ENCODE data around the gene CTDSPL. TPM values are rescaled to one million over a fixed set of nuclear protein-coding genes. Genes with fewer than 3 reads are reported as not detected.
A peak's percentile ranks its signal among the peaks of the same experiment; 100 is the strongest.

CTDSPL gene
- total RNA-seq, 1 experiment from 2014 or later = 81.9 TPM

DNA sequence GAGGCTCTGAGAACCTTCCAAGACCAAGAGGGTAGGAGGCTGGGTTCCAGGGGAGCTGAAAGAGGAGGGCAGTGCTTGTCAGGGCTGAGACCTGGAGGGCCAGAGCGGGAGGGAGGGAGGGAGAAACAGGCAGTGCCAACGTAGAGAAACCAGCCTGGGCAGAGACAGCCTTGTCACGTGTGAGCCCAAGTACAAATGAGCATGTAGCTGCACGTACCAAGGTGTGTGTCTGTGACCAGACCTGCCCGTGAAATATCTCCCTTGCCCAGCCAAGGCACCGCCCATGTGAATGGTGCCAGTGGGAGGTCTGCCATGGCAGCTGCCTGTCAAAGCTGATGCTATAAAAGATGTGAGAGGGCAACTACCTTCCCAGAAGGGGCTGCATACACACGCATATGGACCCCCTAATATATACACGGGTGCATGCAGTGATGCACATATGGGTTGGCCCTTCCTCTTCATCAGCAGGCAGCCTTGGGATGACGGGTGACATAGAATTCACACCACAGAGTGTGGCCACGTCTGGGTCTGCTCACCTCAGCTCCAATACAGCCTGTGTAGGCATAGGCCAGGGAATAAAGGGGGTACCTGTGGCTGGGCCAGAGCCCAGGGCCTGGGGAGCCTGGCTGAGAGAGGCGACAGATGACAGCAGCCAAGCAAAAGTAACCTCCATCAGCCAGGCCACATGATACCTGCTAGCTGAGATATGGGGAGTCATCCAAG is 7.8 kb upstream of the CTDSPL start:
- DNase-seq = no peak
- intact Hi-C loops (cut with micrococcal nuclease; ENCODE audit: unreplicated experiment) = no loop called here
- H3K4me3 Mint-ChIP-seq (ENCODE audit: low read depth, unreplicated experiment) = no peak overlapping the region
- BruUV-seq (replicated peaks) = no TSS peak
- H3K27me3 Mint-ChIP-seq (ENCODE audit: unreplicated experiment) = no peaks in the 10 kb centered on the region
- no peak overlapping the region for H3K27ac Mint-ChIP-seq (ENCODE audit: unreplicated experiment)
- CTCF ChIA-PET = interaction anchor here (0.7 to 2.8 kb wide), 5 partner anchors 111 to 143 kb away, joined by 5 to 35 read pairs (median 12); no protein-coding TSS in a partner anchor
- no peaks in the 10 kb centered on the region for H3K36me3 Mint-ChIP-seq (ENCODE audit: insufficient read depth, unreplicated experiment)
- TF ChIP-seq, protein P1, sequence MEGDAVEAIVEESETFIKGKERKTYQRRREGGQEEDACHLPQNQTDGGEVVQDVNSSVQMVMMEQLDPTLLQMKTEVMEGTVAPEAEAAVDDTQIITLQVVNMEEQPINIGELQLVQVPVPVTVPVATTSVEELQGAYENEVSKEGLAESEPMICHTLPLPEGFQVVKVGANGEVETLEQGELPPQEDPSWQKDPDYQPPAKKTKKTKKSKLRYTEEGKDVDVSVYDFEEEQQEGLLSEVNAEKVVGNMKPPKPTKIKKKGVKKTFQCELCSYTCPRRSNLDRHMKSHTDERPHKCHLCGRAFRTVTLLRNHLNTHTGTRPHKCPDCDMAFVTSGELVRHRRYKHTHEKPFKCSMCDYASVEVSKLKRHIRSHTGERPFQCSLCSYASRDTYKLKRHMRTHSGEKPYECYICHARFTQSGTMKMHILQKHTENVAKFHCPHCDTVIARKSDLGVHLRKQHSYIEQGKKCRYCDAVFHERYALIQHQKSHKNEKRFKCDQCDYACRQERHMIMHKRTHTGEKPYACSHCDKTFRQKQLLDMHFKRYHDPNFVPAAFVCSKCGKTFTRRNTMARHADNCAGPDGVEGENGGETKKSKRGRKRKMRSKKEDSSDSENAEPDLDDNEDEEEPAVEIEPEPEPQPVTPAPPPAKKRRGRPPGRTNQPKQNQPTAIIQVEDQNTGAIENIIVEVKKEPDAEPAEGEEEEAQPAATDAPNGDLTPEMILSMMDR (IDR thresholded peaks at IDR 0.05; ENCODE audit: unreplicated experiment) = no peak
- peaks cover 28% of the 10 kb centered on the region for H3K4me1 Mint-ChIP-seq (ENCODE audit: low read depth, unreplicated experiment)
- no peaks in the 10 kb centered on the region for H3K9me3 Mint-ChIP-seq (ENCODE audit: low read depth, unreplicated experiment)

DNA sequence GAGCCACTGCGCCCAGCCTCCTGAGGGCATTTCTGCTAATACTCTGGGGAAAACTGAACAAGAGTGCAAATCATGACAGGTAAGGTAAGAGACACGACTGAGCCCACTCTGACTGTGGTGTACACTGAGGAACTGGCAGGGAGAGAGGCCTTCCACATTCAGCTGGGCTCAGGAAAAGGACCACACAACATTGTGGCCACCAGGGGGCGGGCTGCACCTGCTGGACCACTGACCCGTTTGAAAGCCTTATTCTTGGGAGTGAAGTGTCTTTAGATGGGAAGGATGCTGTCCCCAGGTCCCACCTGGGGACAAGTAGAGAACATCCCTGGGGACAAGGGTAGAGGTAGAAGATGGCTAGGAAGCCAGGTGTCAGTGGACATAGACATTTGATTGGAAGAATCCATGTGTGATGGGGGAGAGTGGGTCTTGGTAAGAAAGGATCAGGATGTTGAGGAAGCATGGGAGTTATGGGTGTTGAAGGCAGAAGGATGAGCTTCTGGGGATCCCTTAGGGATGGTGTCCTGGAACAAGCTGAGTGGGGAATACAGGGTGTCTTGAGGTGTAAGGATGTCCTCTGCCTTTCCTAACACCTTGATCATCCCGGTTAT is 6.2 kb upstream of the CTDSPL start:
- no peak overlapping the region for H3K27ac Mint-ChIP-seq (ENCODE audit: unreplicated experiment)
- no peaks in the 10 kb centered on the region for H3K9me3 Mint-ChIP-seq (ENCODE audit: low read depth, unreplicated experiment)

DNA sequence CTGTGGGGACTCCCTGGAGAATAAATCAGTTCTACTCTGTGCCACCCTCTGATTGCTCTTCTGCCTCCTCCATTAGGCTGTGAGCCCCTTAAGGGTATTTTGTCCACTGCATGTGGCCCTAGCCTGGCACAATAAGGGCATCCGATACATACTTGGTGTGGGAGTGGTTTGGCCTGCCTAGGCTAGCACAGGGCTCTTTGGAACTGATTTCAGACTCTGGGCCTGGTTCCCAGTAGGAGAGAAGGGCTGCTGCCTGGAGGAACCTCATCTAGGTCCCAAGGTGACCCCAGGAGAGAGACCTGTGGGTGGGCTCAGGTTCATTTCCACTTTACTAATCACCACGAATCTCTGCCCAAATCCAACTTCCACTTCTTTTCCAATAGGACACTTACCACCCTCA is 5.3 kb upstream of the CTDSPL start:
- TF ChIP-seq, protein P1 (IDR thresholded peaks at IDR 0.05; ENCODE audit: unreplicated experiment) = no peak
- Mint-ChIP-seq H3K27ac (ENCODE audit: unreplicated experiment) (no peak overlapping the region), H3K9me3 (ENCODE audit: low read depth, unreplicated experiment) (no peaks in the 10 kb centered on the region), H3K27me3 (ENCODE audit: unreplicated experiment) (no peaks in the 10 kb centered on the region), H3K4me1 (ENCODE audit: low read depth, unreplicated experiment) (peaks cover 38% of the 10 kb centered on the region), H3K4me3 (ENCODE audit: low read depth, unreplicated experiment) (no peak overlapping the region), H3K36me3 (ENCODE audit: insufficient read depth, unreplicated experiment) (peaks cover 13% of the 10 kb centered on the region)
- no TSS peak for BruUV-seq (replicated peaks)
- intact Hi-C loops (cut with micrococcal nuclease; ENCODE audit: unreplicated experiment) = no loop called here
- no peak for DNase-seq
- CTCF ChIA-PET = interaction anchor here (1.0 to 2.8 kb wide), 6 partner anchors 8 to 140 kb away, joined by 5 to 35 read pairs (median 11); no protein-coding TSS in a partner anchor

More for the DNA sequence above, 6.2 kb upstream of the CTDSPL start:
- BruUV-seq (replicated peaks) = no TSS peak
- no peaks in the 10 kb centered on the region for H3K27me3 Mint-ChIP-seq (ENCODE audit: unreplicated experiment)
- H3K4me3 Mint-ChIP-seq (ENCODE audit: low read depth, unreplicated experiment) = no peak overlapping the region
- peaks cover 34% of the 10 kb centered on the region for H3K4me1 Mint-ChIP-seq (ENCODE audit: low read depth, unreplicated experiment)
- CTCF ChIA-PET = interaction anchor here (0.7 to 2.8 kb wide), 8 partner anchors 9 to 141 kb away, joined by 3 to 35 read pairs (median 8); no protein-coding TSS in a partner anchor
- DNase-seq = peak; percentile 88
- intact Hi-C loops (cut with micrococcal nuclease; ENCODE audit: unreplicated experiment) = loop anchor here (1.0 kb wide), 1 partner anchor 112 kb away; no protein-coding TSS in a partner anchor
- H3K36me3 Mint-ChIP-seq (ENCODE audit: insufficient read depth, unreplicated experiment) = peaks cover 4% of the 10 kb centered on the region
- TF ChIP-seq, protein P1 (IDR thresholded peaks at IDR 0.05; ENCODE audit: unreplicated experiment) = peak; percentile 80

DNA sequence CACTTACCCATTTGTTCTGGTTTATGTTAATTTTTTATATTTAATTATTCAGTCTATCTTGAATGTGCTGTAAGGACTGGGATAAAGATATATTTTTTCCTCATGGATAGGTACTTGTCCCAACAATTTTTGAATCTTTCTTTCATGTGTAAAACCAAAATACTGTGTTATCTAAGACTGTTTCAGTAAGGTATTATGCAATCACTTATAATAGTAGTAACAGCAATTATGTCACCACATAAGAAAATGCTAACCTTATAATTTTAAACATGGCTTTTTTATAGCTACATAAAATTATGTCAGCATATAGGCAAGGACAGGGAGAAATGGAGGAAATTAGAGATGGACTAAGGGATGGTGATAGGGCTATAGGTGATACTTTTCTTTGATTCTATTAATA is 2.9 kb upstream of the CTDSPL start:
- Mint-ChIP-seq H3K36me3 (ENCODE audit: insufficient read depth, unreplicated experiment) (peaks cover 32% of the 10 kb centered on the region), H3K27me3 (ENCODE audit: unreplicated experiment) (no peaks in the 10 kb centered on the region), H3K4me1 (ENCODE audit: low read depth, unreplicated experiment) (peaks cover 54% of the 10 kb centered on the region), H3K27ac (ENCODE audit: unreplicated experiment) (no peak overlapping the region), H3K9me3 (ENCODE audit: low read depth, unreplicated experiment) (no peaks in the 10 kb centered on the region), H3K4me3 (ENCODE audit: low read depth, unreplicated experiment) (no peak overlapping the region)
- BruUV-seq (replicated peaks) = no TSS peak
- TF ChIP-seq, protein P1 (IDR thresholded peaks at IDR 0.05; ENCODE audit: unreplicated experiment) = no peak
- CTCF ChIA-PET = no interaction called here
- intact Hi-C loops (cut with micrococcal nuclease; ENCODE audit: unreplicated experiment) = no loop called here
- DNase-seq = no peak
